ENCODE data around the gene SMNDC1.
"Not testable (repeated sequence)": the region's sequence is repeated elsewhere in the genome, so short reads cannot be mapped to it uniquely, and the experiment has no call there.

SMNDC1 gene

DNA sequence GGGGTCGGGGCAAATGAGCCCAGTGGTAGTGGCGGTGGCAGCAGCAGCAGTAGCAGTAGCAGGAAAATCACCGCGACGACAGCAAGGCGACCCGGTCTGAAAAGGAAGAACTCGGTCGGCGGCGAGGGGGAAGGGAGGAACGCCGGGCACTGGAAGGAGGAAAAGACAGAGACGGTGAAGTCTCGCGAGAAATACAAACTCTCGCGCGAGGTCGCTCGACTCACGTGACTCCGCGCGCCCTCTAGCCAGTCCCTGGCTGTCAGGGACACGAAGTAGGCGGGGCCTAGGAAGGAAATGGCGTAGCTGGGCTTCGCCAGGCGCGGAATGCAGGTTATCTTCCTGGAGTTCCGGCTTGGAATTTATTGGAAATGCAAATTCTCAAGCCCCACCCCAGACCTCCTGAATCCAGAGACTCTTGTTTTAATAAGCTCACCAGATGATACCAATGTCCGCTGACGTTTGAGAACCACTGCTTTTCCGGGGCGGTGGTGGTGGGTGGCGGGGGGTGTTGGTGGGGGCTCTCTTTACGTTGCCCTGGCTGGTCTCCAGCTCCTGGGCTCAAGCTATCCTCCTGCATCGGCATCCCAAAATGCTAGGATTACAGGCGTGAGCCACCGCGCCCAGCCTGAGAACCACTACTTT, at the start of gene SMNDC1:
TSS of gene SMNDC1 (minus strand) at position 141 of the 642 bp plus-strand sequence. CDS start 1,333 bp downstream, outside the sequence.
- DNase-seq (ENCODE audit: low spot score) (peak; percentile 98), FAIRE-seq (peak; percentile 81)

- DNase-seq (ENCODE audit: low spot score) (no peak), FAIRE-seq (no peak)
These were observed 49.6 kb upstream of the SMNDC1 start for GRCh38 chr10:110354322-110354766.

DNA sequence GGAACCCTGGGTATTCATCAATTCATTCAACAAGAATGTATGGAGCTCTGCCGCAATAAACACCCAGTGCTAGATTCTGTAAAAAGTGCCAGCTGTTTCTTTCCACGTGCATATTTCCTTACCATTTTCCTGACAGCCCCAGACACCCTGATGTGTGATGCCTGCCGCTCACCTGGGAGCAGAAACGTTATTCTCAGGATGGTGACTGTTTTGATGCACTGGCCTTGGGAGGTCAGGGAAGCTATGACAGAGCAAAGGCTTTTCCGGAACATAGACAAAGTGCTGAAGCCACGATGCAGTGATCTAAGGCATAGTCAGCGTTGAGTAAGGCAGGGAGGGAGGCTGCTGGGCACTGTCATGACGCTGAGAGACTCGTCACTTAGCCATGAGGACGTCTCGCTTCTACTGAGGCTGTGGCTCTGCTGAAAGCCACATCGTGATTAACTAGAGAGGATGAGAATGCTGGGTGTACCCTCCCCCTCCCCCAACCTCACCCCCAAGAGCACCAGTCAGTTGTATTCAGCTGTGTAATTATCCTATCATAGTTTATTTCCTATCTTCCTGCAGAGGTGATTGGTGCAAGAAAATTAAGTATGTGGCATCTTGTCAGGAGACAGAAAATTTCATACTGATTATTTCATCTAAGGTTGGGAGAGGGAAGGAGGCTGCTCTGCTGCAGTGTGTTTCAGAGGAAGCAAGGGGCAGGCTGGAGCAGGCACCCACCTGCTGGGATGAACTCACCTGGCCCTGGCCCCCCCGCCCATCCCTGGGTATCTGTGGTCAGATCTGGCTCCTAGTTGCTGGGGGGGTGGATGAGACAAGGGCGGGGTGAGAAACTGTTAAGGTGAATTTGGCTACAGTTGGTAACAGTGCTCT, 48.8 kb upstream of the SMNDC1 start:
- FAIRE-seq, result peak; percentile 63
- peak; percentile 52 for DNase-seq (ENCODE audit: low spot score)

- no peak for FAIRE-seq
These were observed 48.2 kb upstream of the SMNDC1 start for GRCh38 chr10:110352930-110353243.

GRCh38 chr10:110350812-110351211, 46.1 kb upstream of the SMNDC1 start:
- FAIRE-seq (no peak), DNase-seq (ENCODE audit: low spot score) (no peak)

More at GRCh38 chr10:110352930-110353243, 48.2 kb upstream of the SMNDC1 start:
- no peak for DNase-seq (ENCODE audit: low spot score)

GRCh38 chr10:110349831-110350230, 45.1 kb upstream of the SMNDC1 start:
- FAIRE-seq (no peak), DNase-seq (ENCODE audit: low spot score) (no peak)

DNA sequence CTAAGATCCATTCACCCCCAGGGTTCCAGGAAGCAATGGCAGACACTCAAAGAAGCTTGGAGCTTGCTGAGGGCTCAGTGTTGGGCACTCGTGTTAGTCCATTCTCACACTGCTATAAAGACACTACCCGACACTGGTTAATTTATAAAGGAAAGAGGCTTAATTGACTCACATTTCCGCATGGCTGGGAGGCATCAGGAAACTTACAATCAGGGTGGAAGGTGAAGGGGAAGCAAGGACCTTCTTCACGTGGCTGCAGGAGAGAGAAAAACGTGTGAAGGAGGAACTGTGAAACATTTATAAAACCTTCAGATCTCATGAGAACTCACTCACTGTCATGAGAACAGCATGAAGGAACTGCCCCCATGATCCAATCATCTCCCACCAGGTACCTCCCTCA, 44.7 kb upstream of the SMNDC1 start:
- DNase-seq (ENCODE audit: low spot score), result no peak
- FAIRE-seq, result no peak

DNA sequence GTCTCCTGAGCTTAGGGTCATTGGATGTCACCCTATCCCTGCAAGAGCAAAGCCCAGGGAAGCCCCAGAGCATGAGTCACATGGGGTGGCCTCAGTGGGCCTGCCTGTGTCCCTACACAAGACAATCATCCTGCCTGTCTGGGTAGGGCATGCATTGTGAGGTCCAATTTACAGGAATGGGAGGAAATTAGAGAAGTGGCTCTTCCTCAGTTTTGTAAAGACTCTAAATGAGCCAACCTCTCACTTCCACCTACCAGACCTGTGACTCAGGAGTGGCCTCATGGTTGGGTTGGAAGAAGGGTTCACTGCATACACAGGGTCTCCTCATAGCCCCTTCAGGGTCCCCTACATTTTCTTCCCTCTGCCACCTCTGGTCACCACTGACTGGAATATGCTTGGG, 43.6 kb upstream of the SMNDC1 start:
- no peak for FAIRE-seq
- DNase-seq (ENCODE audit: low spot score), result no peak

- no peak for FAIRE-seq
- no peak for DNase-seq (ENCODE audit: low spot score)
These were observed 42.2 kb upstream of the SMNDC1 start for GRCh38 chr10:110346914-110347313.

DNA sequence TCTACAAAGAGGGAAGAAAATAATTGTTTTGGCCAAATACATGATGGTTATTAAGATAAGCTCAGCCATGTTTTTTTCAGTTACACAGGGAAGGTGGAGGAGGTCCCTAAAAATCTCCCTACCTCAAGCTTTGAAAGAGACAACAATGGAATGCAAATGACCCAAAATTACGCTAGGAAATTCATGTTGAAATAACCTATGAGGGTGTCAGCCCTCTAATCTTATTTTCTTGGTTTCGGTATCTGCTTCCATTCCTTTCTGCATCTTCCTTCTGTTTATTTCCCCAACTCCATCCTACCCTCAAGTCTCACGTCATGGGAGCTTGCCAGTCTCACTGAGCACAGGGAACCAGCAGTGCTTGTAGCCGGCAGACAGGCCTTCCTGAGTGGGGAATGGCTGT, 40.6 kb upstream of the SMNDC1 start:
- FAIRE-seq (no peak), DNase-seq (ENCODE audit: low spot score) (no peak)

DNA sequence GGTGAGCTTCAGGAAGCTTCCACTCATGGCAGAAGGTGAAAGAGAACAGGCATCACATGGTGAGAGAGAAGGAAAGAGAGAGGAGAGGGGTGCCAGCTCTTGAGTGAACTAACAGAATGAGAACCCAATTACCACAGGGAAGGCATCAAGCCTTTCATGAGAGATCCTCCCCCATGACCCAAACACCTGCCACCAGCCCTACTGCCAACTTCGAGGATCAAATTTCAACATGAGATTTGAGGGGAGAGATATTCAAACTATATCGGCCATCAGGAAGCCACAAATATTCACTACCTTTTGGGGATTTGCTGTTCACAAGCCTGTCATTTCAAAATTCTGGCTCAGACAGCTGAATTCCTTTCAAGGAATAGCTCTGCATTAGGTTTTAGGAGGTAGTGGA, 39.9 kb upstream of the SMNDC1 start:
- no peak for FAIRE-seq
- DNase-seq (ENCODE audit: low spot score), result no peak

DNA sequence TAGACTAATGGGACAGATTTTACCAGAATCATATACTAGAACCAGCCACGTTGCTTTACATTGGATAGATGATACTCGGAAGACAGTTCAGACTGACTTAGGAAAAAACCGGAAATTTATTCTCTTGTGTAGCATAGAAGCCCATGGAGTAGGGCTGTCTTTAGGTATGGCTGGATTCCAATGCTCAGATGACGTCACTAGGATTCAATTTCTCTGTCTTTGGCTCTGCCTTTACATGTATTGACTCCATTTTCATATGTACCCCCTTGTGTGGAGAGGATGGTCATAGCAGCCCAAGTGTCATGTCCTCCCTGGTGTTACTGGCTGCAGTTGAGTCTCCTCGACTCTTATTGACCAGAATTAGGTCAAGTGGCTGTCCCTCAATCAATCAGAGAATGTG, 39.2 kb upstream of the SMNDC1 start:
- no peak for FAIRE-seq
- DNase-seq (ENCODE audit: low spot score), result no peak

- FAIRE-seq, result no peak
- DNase-seq (ENCODE audit: low spot score), result no peak
These were observed 36.1 kb upstream of the SMNDC1 start for GRCh38 chr10:110340816-110341215.

DNA sequence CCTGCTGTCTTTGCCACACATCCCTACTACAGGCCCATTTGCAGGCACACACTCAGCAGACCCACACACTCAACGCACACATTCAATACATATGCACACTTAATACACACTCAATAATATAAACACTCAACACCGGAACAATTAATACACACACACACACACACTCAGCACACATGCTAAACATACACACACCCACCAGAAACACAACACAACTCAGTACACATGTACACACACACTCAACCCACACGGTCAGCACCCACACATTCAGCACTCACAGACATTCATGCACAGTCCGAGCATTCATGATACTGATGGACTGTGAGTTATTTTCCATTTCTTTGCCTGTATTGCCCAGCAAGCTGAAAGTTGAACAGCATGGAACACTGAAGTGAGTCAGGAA, 35.4 kb upstream of the SMNDC1 start:
- DNase-seq (ENCODE audit: low spot score), result no peak
- peak; percentile 9 for FAIRE-seq

GRCh38 chr10:110337906-110338305, 33.2 kb upstream of the SMNDC1 start:
- no peak for FAIRE-seq
- DNase-seq (ENCODE audit: low spot score), result no peak

DNA sequence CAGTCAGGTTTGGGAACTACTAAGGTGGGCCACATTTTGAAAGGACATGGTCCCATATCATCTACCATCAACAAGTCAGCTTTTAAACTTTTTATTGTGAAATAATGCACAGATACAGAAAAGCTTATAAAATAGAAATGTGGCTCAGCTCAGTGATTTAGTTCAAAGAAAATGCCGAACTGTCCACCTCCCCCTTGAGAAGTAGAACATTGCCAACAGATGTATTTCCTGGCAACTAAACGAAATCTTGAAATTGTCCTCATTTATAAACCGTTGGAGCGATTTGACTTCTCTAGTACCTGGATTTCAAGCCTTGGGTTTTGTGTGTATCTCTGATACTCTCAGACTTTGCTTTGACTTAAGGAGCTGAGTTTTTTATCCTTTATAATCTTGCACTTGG, 32.7 kb upstream of the SMNDC1 start:
- FAIRE-seq (no peak), DNase-seq (ENCODE audit: low spot score) (no peak)

- FAIRE-seq (no peak), DNase-seq (ENCODE audit: low spot score) (peak; percentile 82)
These were observed 31.5 kb upstream of the SMNDC1 start for GRCh38 chr10:110336111-110336721.

- FAIRE-seq (peak; percentile 32), DNase-seq (ENCODE audit: low spot score) (no peak)
These were observed 30.8 kb upstream of the SMNDC1 start for GRCh38 chr10:110335314-110336064.

- FAIRE-seq (no peak), DNase-seq (ENCODE audit: low spot score) (no peak)
These were observed 29.4 kb upstream of the SMNDC1 start for GRCh38 chr10:110334061-110334656.

DNA sequence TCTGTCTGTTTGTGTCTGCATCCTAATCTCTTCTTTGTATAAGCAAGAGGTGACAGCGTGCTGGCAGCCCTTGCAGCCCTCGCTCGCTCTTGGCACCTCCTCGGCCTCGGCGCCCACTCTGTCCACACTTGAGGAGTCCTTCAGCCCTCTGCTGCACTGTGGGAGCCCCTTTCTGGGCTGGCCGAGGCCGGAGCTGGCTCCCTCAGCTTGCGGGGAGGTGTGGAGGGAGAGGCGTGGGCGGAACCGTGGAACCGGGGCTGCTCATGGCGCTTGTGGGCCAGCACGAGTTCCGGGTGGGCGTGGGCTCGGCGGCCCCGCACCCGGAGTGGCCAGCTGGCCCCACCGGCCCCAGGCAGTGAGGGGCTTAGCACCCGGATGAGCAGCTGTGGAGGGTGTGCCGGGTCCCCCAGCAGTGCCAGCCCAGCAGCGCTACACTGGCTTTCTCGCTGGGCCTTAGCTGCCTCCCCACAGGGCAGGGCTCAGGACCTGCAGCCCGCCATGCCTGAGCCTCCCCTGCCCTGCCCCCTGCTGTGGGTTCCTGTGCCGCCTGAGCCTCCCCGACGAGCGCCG, 26.6 kb upstream of the SMNDC1 start:
- not testable (repeated sequence) for DNase-seq (ENCODE audit: low spot score); FAIRE-seq

- no peak for DNase-seq (ENCODE audit: low spot score)
- no peak for FAIRE-seq
These were observed 26.0 kb upstream of the SMNDC1 start for GRCh38 chr10:110330675-110331074.

Data from urothelium cell line (cell line).